Measurements from ENCODE around the gene SCD. TPM values are rescaled to one million over a fixed set of nuclear protein-coding genes. Genes with fewer than 3 reads are reported as not detected.
A peak's percentile ranks its signal among the peaks of the same experiment; 100 is the strongest.

The SCD gene
- total RNA-seq, 1 donor from 2014 or later = 428 TPM

- no peaks in the 10 kb centered on the region for H3K9me3 ChIP-seq (ENCODE audit: insufficient read depth, low read depth, low read length)
- no peak overlapping the region for H3K4me3 ChIP-seq (ENCODE audit: insufficient read depth, low read depth, low read length)
- Mint-ChIP-seq H3K27me3 (ENCODE audit: low read depth, unreplicated experiment) (no peaks in the 10 kb centered on the region), H3K9me3 (ENCODE audit: unreplicated experiment) (no peaks in the 10 kb centered on the region), H3K27ac (ENCODE audit: unreplicated experiment) (peak overlapping the region; percentile 60), H3K4me3 (ENCODE audit: unreplicated experiment) (no peak overlapping the region), H3K4me1 (ENCODE audit: low read depth, unreplicated experiment) (peaks cover 46% of the 10 kb centered on the region), H3K36me3 (ENCODE audit: low read depth, unreplicated experiment) (peaks cover 9% of the 10 kb centered on the region)
- peaks cover 23% of the 10 kb centered on the region for H3K36me3 ChIP-seq (ENCODE audit: insufficient read depth, low read length)
- TF ChIP-seq CTCF (IDR thresholded peaks at IDR 0.05; ENCODE audit: insufficient read depth, low read depth, low read length) = no peak
- no peak for TF ChIP-seq EZH2 (IDR thresholded peaks at IDR 0.05; ENCODE audit: insufficient read depth, low read length)
- H3K27me3 ChIP-seq (ENCODE audit: insufficient read depth, low read length) = no peaks in the 10 kb centered on the region
- no peaks in the 10 kb centered on the region for H3K79me2 ChIP-seq (ENCODE audit: insufficient read depth, low read length)
- no peak overlapping the region for H2AFZ ChIP-seq (ENCODE audit: low read depth, low read length)
- peaks cover 27% of the 10 kb centered on the region for H3K4me1 ChIP-seq (ENCODE audit: insufficient read depth, low read length)
- no peak for FAIRE-seq
- DNase-seq (ENCODE audit: low read depth) = peak; percentile 81
- H3K27ac ChIP-seq (ENCODE audit: low read depth, low read length) = peak overlapping the region; percentile 54
- H4K20me1 ChIP-seq (ENCODE audit: insufficient read depth, low read length) = peaks cover 20% of the 10 kb centered on the region
- peak overlapping the region; percentile 60 for H3K4me2 ChIP-seq (ENCODE audit: low read length)
- H3K9ac ChIP-seq (ENCODE audit: low read length) = peak overlapping the region; percentile 41
These were observed 17.8 kb downstream of the SCD start for GRCh38 chr10:100364735-100365391.

- no peak overlapping the region for H3K4me3 Mint-ChIP-seq (ENCODE audit: unreplicated experiment)
- Histone ChIP-seq H3K4me2 (ENCODE audit: low read length) (no peak overlapping the region), H3K9ac (ENCODE audit: low read length) (no peak overlapping the region), H4K20me1 (ENCODE audit: insufficient read depth, low read length) (no peaks in the 10 kb centered on the region), H3K4me1 (ENCODE audit: insufficient read depth, low read length) (peaks cover 45% of the 10 kb centered on the region), H2AFZ (ENCODE audit: low read depth, low read length) (no peak overlapping the region), H3K4me3 (ENCODE audit: insufficient read depth, low read depth, low read length) (no peak overlapping the region), H3K36me3 (ENCODE audit: insufficient read depth, low read length) (no peaks in the 10 kb centered on the region), H3K9me3 (ENCODE audit: insufficient read depth, low read depth, low read length) (no peaks in the 10 kb centered on the region), H3K27ac (ENCODE audit: low read depth, low read length) (no peak overlapping the region), H3K79me2 (ENCODE audit: insufficient read depth, low read length) (no peaks in the 10 kb centered on the region), H3K27me3 (ENCODE audit: insufficient read depth, low read length) (no peaks in the 10 kb centered on the region)
- TF ChIP-seq EZH2 (IDR thresholded peaks at IDR 0.05; ENCODE audit: insufficient read depth, low read length) (no peak), CTCF (IDR thresholded peaks at IDR 0.05; ENCODE audit: insufficient read depth, low read depth, low read length) (no peak)
- peaks cover 25% of the 10 kb centered on the region for H3K4me1 Mint-ChIP-seq (ENCODE audit: low read depth, unreplicated experiment)
- no peaks in the 10 kb centered on the region for H3K9me3 Mint-ChIP-seq (ENCODE audit: unreplicated experiment)
- no peaks in the 10 kb centered on the region for H3K36me3 Mint-ChIP-seq (ENCODE audit: low read depth, unreplicated experiment)
- no peaks in the 10 kb centered on the region for H3K27me3 Mint-ChIP-seq (ENCODE audit: low read depth, unreplicated experiment)
- FAIRE-seq (no peak), DNase-seq (ENCODE audit: low read depth) (no peak)
- no peak overlapping the region for H3K27ac Mint-ChIP-seq (ENCODE audit: unreplicated experiment)
These were observed 21.7 kb downstream of the SCD start for GRCh38 chr10:100368721-100369120.
